Uterus (tissue), 2 donors: Measurements from ENCODE around the gene HSPA1A.

Experiments
- CTCF ChIP-seq, 4 experiments: fragments of 200-600 bp in 2 of 4; fragments of 450-650 bp in 2 of 4; sonication (generic) in 2 of 4; IDR thresholded peaks; one replicate each; pipeline ENCODE4 v1.5.1; 2016 to 2019; ENCODE audit warnings: antibody characterized with exemption in 4 of 4, mild to moderate bottlenecking in 2 of 4, moderate library complexity in 1 of 4
- POLR2A ChIP-seq, 2 donors: fragments of 450-650 bp; IDR thresholded peaks; one replicate each; pipeline ENCODE4 v1.6.1; 2016; ENCODE audit warnings: antibody characterized with exemption in 2 of 2, mild to moderate bottlenecking in 1 of 2, moderate library complexity in 1 of 2

GRCh38 chr6:31769684-31770371, 45.5 kb upstream of the HSPA1A start:
- TF ChIP-seq CTCF (IDR thresholded peaks at IDR 0.05) (peak; percentile 20 to 56 (median 40)), POLR2A (IDR thresholded peaks at IDR 0.05) (no peak)
